HPDE6-E6E7 (cell line): Measurements from ENCODE around the gene DNPEP.
"Not testable (repeated sequence)": the region's sequence is repeated elsewhere in the genome, so short reads cannot be mapped to it uniquely, and the experiment has no call there.

ENCODE experiments used
- DNase-seq: peaks from one replicate; pipeline ENCODE4 v3.0.0; 2011; ENCODE audit warnings: missing footprints; ENCODE audit errors: extremely low spot score

Gene DNPEP

DNA sequence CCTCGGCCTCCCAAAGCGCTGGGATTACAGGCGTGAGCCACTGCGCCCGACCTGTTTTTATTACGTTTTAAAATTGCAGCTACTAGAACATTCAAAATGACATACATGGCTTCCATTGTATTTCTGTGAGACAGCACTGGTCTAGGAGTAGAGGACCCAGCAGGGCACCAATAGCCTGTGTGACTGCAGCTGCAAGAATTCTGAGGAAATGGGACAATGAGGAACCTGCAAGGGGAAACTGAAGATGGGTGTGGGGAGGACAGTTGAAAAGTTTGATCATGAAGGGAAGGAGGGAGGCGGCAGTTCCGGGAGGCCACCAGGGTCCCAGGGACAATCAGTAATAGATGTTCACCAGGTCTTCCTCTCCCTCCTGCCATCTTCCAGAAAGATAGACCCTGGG, 13.9 kb upstream of the DNPEP start:
- DNase-seq, result no peak

DNA sequence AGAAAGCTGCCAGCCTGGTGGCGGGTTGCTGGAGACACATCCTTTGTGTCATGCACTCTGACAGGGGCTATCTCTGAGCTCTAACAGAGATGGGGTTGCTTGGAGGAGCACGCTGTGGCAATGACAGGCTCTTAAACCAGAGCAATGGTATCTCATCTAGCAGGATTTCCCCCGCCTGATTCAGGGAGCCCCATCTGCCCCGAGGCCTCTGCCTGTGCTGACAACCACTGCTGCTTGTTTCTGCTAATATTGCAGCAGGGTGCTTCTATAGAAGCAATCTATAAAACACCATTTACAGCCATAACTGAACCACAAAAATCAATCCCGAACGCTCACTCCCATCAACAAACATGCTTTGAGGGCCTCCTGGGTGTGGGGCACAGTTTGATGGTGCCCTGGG, 12.8 kb upstream of the DNPEP start:
- no peak for DNase-seq

GRCh38 chr2:219399716-219400478, 12.2 kb upstream of the DNPEP start:
- no peak for DNase-seq

- no peak for DNase-seq
These were observed 11.1 kb upstream of the DNPEP start for GRCh38 chr2:219398721-219399363.

DNA sequence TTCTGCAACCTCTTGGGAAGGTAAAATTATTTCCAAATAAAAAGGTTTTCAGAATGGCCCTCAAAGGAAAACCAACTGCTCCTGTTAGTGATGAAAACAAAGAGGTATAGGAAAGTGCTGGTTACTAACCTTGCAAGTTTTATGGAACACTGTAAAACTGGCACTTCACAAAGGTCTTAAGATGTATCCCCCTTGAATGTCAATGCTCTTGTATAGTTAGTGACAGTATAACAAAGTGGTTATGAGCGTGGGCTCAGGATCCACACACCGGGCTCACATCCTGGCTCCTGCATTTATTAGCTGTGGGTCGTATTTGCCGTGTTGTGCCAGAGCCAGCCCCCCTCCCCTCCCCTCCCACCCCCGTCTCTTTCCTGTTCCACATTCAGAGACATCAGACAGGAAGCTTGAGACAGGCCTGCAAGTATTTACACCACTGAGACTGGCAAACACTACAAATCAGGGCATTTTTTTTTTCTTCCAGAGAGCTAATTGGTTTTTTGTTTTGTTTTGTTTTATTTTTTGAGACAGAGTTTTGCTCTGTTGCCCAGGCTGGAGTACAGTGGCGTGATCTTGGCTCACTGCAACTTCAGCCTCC, 9.2 kb upstream of the DNPEP start:
- no peak for DNase-seq

GRCh38 chr2:219395609-219396008, 7.9 kb upstream of the DNPEP start:
- no peak for DNase-seq

DNA sequence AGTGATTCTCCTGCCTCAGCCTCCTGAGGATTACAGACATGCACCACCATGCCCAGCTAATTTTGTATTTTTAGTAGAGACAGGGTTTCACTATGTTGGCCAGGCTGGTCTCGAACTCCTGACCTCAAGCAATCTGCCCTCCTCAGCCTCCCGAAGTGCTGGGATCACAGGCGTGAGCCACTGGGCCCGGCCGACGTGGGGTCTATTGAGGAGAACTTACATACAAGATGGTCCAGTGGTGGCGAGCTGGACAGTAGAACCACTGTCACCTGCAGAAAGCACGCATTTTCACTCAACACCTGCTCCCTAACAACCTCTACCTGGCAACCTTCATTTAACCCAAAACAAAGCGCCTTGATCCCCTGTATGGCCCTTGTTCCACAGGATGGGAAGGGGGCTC, 7.3 kb upstream of the DNPEP start:
- not testable (repeated sequence) for DNase-seq

DNA sequence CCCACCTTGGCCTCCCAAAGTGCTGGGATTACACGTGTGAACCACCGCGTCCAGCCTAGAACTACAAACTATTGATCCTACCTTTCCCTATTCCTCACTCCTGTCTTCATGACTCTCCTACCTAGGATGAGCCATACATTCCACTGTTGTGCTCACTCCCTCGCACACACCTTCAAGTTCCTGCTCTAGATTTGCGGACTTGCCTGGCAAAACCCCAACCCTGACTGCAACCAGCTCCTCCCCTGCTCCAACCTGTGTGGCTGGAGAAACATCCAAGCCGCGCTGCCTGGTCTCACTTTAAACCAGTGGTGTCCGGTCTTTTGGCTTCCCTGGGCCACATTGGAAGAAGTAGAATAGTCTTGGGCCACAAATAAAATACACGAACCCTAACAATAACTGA, 5.0 kb upstream of the DNPEP start:
- no peak for DNase-seq

- no peak for DNase-seq
These were observed 1.1 kb upstream of the DNPEP start for GRCh38 chr2:219388907-219389156.

GRCh38 chr2:219388121-219388906, 602 bp upstream of the DNPEP start:
- peak; percentile 82 for DNase-seq

DNA sequence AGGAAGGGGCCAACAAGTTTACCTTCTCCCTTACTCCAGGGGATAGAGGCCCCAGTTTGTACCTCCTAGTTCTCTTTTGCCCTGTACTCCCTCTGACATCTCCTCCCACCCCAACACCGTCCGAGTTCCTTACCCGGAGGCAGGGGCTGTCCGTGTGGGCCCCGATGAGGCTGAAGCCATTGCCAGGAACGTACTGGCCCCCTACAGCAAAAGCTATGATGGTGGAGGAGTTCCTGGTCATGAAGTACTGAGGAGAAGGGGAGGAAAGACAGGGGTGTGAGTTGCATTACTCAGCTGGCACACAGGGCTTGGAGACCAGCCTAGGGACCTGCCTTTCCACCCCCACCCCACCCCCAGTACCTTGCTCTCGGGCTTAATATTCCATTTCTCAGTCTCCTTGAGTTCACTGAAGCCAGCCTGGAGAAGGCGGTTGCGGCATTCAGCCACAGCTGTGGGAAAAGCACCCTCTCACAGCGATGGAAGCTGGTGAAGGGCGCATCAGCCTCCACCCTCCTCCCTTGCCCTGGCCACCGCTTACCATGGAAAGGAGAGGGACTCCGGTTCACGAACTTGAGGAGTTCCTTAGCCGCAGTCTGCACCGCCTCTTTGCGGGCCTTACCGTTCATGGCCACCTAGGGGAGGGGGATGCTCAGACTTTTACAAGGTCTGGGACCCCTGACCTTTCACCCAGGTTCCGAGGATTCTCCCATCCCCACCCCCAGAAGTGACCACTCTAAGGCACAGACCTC, 1.0 kb downstream of the DNPEP start:
- no peak for DNase-seq

DNA sequence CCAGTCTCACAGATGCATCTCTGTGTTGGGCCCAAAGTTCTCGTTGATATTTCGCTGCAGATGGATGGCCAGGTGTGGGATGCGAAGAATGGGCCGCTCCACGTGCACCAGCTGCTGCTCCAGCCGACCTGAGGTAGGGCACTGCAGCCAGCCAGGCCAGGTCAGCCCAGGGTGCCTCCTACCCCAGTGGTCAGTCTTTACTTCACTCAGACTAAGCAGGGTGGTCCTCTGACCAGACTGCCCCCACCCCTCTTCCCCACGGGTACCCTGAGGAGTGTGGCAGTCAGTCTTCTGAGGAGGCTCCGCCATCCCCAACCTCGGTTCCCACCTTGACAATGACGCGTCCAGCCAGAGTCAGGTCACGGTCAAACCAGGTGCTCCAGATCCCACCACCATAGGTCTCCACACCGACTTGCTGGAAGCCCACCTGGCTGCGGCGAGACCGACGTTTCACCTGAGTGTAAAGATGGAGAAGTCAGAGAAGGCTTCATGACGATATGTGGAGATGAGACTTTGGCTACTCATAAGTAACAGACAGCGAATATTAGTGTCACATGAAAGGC, 1.7 kb downstream of the DNPEP start:
- no peak for DNase-seq

DNA sequence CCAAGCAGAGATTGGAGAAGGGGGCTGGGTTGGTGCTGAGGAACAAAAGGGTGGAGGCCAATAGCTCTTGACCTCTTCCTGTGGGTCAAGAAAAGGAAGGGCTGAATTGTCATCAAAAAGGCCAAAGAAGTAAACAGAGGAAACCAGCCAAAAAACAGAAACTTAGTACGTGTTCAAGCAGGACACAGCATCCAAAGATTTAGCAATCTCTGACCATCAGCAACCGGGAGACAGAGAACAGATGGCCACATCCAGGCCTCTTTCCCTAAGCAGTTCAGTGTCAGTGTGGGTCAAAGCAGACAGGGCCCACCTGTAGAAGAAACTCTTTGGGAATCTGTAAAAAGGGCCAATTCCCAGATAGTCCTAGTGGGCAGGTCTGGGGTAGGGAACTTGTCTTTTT, 2.9 kb downstream of the DNPEP start:
- no peak for DNase-seq

DNA sequence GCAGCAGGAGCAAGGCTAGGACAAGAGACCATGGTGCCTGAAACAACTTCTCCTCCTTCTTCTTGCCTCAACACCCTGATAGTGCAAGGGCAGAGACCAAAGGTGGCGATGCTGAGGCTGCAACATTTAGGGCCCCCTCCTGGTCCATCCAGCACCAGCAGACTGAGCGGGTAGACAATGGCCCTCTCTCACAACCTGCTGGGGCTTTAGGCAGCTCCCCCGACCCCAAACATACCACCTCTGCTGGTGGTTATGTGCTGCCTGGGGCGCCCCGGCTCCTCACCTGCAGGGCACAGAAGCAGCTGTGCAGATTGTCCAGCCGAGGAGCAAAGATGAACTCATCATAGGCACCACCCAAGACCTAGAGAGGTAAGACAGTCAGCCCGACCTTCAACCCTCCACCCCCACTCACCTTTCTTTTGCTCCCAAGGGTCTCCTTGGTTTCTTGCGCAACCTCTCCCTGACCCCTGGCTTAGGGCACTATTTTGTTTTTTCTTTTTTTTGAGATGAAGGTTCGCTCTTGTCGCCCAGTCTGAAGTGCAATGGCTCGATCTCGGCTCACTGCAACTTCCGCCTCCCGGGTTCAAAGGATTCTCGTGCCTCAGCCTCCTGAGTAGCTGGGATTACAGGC, 3.5 kb downstream of the DNPEP start:
- DNase-seq, result no peak

- DNase-seq, result no peak
These were observed 6.3 kb downstream of the DNPEP start for GRCh38 chr2:219381448-219381847.

DNA sequence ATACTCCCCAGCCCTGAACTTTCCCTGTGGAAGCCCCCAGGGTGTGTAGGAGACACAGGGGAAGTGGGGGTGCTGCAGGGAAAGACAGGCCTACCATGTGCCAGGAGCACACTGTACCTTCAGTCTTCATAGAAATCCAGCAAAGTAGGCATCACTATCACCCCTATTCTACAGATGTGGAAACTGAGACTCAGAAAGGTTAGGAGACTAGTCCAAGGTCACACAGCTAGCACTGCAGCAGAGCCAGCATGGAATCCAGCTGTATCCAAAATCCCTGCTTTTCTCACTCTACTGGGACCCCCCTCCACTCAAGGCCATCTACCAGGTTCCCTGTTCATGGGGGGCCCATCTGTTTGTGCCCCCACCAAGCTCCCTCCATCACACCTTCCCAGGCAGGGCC, 6.8 kb downstream of the DNPEP start:
- no peak for DNase-seq

DNA sequence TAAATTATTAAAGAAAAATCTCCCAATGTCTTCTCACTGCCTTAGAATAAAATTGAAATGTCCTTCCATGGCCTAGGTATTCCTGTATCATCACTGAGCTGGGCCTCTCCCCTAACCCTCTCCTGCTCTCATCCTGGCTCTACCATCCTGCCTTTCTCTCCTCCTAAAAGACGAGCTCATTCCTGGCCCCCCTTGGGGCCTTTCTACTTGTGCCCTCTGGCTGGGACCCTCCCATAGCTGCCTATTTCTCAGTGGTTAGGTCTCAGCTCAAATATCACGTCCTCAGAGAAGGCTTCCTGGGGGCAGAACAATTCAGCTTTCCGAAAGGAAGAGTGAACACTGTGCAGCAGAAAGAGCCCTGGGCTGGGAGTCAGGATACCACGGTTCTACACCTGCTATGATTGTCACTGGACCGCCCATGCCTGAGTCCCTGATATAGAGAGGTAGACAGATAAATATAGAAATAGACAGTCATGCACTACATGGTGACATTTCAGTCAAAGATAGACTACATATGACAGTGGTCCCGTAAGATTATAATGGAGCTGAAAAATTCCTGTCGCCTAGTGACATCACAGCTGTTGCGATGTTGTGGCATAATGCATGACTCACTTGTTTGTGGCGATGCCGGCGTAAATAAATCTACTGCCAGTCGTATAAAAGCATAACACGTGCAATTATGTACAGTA, 9.4 kb downstream of the DNPEP start:
- no peak for DNase-seq

DNA sequence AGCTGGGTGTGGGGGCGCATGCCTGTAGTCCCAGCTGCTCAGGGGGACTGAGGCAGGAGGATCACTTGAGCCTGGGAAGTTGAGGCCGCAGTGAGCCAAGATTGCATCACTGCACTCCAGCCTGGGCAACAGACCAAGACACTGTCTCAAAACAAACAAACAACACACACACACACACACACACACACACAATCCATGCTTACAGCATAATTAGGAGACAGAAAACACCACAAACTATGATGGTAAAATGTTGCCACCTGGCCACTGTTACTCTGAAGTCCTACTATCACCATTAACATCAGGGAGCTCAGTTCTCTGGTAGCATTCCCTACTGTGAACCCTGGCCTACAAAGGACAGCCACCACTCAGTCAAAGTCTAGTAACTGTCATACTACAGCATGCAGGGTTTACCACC, 18.3 kb downstream of the DNPEP start:
- no peak for DNase-seq

DNA sequence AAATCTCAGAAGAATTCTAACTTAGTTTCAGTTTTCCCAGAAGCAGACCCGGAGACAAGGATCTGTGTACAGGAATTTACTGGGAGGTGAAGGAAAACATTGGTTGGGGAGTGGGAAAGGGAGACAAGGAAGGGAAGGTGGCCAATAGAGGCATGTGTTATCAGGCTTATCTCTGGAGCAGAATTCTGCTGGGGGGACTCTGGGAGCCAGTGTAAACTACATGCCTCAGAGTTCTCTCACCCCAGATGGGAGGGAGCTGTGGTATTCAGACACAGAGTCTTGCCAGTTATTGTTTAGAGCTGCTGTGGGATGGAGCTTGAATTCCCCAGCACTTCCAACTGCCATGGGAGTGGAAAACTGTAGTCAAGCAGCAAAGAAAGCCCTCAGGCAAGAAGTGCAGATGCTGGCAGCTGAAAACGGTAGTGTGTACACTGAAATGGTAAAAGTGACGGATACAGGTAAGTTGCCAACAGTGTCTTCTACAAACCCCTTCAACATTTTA, 19.0 kb downstream of the DNPEP start:
- no peak for DNase-seq

GRCh38 chr2:219362524-219363164, 25.1 kb downstream of the DNPEP start:
- DNase-seq, result peak; percentile 22
